ENCODE results near the gene MYMX. TPM values are rescaled to one million over a fixed set of nuclear protein-coding genes. Genes with fewer than 3 reads are reported as not detected.
A peak's percentile ranks its signal among the peaks of the same experiment; 100 is the strongest.

The MYMX gene
- polyA plus RNA-seq, 3 donors: 0.23 to 0.59 (median 0.24) TPM

DNA sequence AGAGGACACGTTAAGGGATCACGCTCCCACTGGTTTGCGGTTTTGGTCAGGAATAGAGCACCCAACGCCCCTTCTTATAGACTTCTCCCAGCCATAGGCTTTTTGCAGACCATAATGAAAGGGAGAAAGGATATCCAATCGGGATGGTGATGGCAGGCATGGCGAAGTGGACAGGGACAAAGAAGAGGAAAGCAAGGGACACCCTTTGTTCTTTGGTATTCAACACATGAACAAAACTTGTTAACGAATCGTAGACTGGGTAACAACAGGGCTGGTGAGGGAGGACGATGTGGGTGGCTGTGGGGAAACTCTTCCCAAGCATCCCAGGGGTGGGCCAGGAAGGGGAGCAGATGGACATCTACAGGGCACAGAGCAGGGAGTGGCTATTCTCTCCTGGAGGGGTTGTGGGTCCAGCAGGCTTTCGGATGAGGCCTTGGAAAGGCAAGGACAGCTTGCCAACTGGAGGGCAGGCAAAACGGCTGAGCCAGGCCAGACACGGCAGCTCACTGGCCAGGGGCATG is 28.7 kb downstream of the MYMX start:
- no peak for DNase-seq (ENCODE audit: extremely low read depth in 1 of 11, low read depth in 9 of 11, low spot score in 4 of 11)

GRCh38 chr6:44245912-44246662 is 29.4 kb downstream of the MYMX start:
- DNase-seq (ENCODE audit: extremely low read depth in 1 of 11, low read depth in 9 of 11, low spot score in 4 of 11): peak in 8 of 11 donors; percentile 78 to 85 (median 83)

DNA sequence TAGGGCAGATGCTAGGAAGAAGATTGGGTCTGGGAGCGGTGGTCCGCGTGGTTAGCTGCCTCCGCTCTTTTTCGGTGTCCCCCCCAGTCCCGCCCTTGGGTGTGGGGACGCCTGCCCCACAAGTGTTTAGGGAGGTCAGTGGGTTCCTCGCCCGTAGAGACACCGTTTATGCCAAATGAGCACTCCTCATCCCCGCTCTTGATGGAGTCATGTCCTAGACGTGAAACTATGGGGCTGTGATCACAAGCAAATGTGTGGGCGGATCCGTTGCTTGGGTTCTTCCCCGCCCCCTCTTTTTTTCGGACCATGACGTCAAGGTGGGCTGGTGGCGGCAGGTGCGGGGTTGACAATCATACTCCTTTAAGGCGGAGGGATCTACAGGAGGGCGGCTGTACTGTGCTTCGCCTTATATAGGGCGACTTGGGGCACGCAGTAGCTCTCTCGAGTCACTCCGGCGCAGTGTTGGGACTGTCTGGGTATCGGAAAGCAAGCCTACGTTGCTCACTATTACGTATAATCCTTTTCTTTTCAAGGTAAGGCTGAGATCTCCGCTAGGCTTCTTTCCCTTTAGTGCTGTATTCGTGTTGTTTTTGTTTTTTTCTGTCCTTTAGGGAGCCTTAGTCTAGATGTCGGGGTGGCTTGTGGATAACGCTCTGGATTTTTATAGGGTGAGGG is 30.1 kb downstream of the MYMX start, which contains the start of gene HSP90AB1:
Gene HSP90AB1 (plus strand): TSS at position 439 of the 675 bp plus-strand sequence. CDS start 1,529 bp downstream, outside the sequence.
- peak in 10 of 11 donors; percentile 84 to 96 (median 94) for DNase-seq (ENCODE audit: extremely low read depth in 1 of 11, low read depth in 9 of 11, low spot score in 4 of 11)

DNA sequence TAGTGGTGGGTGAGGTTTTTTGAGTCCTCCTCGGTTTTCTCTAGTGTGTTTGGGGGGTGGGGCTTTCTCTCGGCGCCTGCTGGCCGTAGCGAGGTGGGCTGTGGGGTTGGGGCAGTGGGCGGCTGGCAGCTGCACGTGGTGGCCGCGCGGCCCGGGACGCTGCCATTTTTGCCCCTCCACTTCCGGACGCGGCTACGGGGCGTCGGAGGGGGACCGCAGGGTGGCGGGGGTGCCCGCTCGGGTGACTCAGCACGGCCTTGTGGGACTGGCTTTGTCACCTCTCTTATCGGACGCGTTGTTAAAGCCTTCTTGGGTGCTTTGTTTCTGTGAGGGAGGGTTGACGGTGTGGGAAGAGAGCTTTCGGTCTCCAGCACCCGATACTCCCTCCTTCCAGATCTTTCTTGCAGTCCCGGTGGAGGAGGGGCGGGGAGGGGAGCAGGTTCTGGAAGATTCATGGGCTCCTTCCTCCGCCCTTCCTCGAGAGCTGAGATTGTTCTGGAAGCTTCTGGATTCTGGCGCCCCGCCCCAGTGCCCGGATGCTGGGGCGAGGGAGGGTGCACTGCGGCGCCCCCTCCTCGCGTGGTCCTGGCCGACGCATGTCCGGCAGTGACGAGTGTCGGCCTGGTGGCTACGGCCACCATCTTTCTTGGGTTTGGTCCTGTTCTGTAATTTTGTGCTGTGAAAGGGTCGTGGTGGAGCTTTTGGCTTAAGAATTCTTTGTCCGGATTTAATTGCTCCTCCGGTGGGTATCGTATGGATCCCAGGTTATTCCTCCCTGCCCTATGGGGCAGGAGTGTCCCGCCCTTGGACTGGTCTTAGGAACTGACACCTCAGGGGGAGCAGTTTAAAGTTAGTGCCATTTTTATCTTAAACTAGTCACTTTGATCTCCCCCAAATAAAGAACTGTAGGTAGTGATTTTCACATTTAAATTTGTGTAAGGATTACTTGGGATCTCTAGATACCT is 30.9 kb downstream of the MYMX start:
- peak in 1 of 11 donors; percentile 47 for DNase-seq (ENCODE audit: extremely low read depth in 1 of 11, low read depth in 9 of 11, low spot score in 4 of 11)

- no peak for DNase-seq (ENCODE audit: extremely low read depth in 1 of 11, low read depth in 9 of 11, low spot score in 4 of 11)
Observed at GRCh38 chr6:44248579-44248978, 31.9 kb downstream of the MYMX start.

DNA sequence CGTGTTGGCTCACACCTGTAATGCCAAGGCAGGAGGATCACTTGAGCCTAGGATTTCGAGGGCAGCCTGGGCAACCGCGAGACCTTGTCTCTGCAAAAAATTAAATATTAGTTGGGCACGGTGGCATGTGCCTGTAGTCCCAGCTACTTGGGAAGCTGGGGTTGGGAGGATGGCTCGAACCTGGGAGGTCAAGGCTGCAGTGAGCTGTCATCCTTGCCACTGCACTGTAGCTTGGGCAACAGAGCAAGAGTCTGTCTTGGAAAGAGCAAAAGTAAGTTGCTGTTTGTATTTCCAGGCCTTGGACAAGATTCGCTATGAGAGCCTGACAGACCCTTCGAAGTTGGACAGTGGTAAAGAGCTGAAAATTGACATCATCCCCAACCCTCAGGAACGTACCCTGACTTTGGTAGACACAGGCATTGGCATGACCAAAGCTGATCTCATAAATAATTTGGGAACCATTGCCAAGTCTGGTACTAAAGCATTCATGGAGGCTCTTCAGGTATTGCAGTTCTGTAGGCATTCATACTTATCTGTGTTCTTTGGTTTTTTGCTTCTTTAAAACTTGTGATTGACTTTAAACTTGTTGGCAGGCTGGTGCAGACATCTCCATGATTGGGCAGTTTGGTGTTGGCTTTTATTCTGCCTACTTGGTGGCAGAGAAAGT is 32.5 kb downstream of the MYMX start:
- no peak for DNase-seq (ENCODE audit: extremely low read depth in 1 of 11, low read depth in 9 of 11, low spot score in 4 of 11)

GRCh38 chr6:44250067-44250717 is 33.5 kb downstream of the MYMX start:
- DNase-seq (ENCODE audit: extremely low read depth in 1 of 11, low read depth in 9 of 11, low spot score in 4 of 11): no peak

DNA sequence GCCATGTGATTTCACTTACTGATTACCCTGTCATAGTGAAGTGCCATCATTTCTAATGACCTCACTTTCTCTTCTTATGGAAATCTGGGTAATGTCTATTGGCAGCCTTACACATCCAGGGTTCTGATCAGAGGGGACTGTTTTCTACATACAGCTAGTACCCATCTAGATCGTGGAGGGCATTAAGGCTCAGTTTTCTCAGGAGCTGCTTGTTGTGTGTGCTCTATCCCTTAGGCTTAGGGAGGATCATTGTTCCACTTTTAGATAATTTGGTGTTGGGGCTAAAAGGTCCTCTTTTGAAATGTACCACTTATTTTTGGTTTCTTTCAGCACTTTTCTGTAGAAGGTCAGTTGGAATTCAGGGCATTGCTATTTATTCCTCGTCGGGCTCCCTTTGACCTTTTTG is 34.0 kb downstream of the MYMX start:
- no peak for DNase-seq (ENCODE audit: extremely low read depth in 1 of 11, low read depth in 9 of 11, low spot score in 4 of 11)

- DNase-seq (ENCODE audit: extremely low read depth in 1 of 11, low read depth in 9 of 11, low spot score in 4 of 11): no peak
Observed at GRCh38 chr6:44251576-44252524, 35.1 kb downstream of the MYMX start.

GRCh38 chr6:44253307-44254101 is 36.8 kb downstream of the MYMX start:
- DNase-seq (ENCODE audit: extremely low read depth in 1 of 11, low read depth in 9 of 11, low spot score in 4 of 11): no peak

- no peak for DNase-seq (ENCODE audit: extremely low read depth in 1 of 11, low read depth in 9 of 11, low spot score in 4 of 11)
Observed at GRCh38 chr6:44254191-44255104, 37.7 kb downstream of the MYMX start.

GRCh38 chr6:44255105-44255808 is 38.5 kb downstream of the MYMX start:
- DNase-seq (ENCODE audit: extremely low read depth in 1 of 11, low read depth in 9 of 11, low spot score in 4 of 11): no peak

DNA sequence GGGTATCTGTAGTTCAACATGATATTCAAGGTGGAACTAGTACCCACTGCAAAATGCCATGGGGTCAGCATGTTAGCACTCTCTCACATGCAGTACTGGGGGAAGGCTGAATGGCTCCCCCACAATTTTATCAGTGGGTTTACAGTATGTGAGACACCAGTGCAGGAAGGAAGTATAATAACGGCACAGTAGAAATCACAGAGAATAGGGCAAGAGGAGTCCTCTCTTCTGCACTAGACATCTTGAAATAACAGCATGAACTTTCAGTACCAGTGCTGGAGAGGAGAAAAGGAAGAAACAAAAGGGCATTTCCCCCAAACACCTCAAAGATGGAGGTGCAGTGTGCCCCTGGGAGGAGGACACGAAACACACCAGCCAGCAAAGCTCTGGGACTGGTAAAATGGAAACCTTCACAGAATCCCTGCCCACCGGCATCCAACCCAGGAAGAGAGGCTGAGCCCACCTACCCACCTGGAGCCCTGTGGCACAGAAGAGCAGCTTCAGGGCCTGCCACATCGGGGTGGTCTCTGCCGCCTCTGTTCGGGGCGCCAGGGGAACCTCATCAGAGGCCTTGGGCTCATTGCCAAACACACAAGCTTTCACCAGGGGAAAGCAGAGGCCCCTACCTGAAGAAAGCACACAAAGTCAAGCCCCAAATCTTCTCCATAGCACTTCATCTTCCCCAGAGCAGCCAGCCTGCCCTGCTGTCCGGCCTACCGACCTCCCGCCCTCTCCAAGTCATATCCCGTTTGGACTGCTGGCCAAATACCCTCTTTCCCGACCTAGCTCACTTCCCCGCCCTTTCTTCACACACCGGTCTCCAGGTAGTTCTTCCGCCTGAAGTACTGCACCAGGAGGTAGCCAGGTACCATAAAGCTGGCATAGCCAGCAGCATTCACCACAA is 39.4 kb downstream of the MYMX start:
- DNase-seq (ENCODE audit: extremely low read depth in 1 of 11, low read depth in 9 of 11, low spot score in 4 of 11): no peak

DNA sequence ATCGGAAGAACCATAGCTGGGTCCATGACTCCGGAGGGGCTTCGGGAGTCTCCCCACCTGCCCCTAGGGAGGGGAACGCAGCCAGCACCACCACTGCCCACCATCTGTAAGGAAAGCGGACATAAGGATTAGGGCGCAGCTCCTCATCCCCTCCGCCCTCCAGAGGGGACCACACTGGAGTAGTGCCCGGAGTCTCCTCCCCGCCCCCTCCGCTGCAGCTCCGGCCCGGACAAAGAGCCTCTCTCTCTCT is 40.0 kb downstream of the MYMX start:
- no peak for DNase-seq (ENCODE audit: extremely low read depth in 1 of 11, low read depth in 9 of 11, low spot score in 4 of 11)

All from renal cortex interstitium (tissue), 11 donors.